ENCODE results near the gene TCF7L1.
A peak's percentile ranks its signal among the peaks of the same experiment; 100 is the strongest.
"Not testable (repeated sequence)": the region's sequence is repeated elsewhere in the genome, so short reads cannot be mapped to it uniquely, and the experiment has no call there.

Gene TCF7L1

GRCh38 chr2:85326406-85327159 is 193.4 kb downstream of the TCF7L1 start:
- no peak for DNase-seq

GRCh38 chr2:85327160-85327821 is 194.1 kb downstream of the TCF7L1 start:
- peak; percentile 40 for DNase-seq

- peak; percentile 92 for DNase-seq
Measured at GRCh38 chr2:85327822-85328617, 194.8 kb downstream of the TCF7L1 start, which contains the start of gene TGOLN2. Gene TGOLN2, minus strand, starts transcription at chr2:85327989. Its CDS starts 27 bp downstream, at chr2:85327962.

- DNase-seq: no peak
Measured at GRCh38 chr2:85329181-85329651, 196.0 kb downstream of the TCF7L1 start.

DNA sequence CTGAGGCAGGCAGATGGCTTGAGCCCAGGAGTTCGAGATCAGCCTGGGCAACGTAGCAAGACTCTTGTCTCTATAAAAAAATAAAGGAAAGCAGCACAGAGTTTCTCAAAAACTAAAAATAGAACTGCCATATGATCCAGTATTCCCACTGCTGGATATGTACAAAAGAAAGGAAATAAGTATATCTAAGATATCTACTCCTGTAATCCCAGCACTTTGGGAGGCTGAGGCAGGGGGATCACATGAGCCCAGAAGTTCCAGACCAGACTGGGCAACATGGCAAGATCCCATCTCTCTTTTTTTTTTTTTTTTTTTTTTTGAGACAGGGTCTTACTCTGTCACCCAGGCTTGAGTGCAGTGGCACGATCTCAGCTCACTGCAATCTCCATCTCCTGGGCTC is 196.5 kb downstream of the TCF7L1 start:
- DNase-seq: not testable (repeated sequence)

- no peak for DNase-seq
Measured at GRCh38 chr2:85330839-85331636, 197.8 kb downstream of the TCF7L1 start.

DNA sequence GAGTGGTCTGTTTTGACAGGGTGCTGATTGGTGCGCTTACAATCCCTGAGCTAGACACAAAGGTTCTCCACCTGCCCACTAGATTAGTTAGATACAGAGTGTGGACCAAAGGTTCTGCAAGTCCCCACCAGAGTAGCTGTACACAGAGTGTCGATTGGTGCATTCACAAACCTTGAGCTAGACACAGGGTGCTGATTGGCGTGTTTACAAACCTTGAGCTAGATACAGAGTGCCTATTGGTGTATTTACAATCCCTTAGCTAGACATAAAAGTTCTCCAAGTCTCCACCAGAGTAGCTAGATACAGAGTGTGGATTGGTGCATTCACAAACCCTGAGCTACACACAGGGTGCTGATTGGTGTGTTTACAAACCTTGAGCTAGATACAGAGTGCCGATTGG is 200.7 kb downstream of the TCF7L1 start:
- DNase-seq: not testable (repeated sequence)

DNA sequence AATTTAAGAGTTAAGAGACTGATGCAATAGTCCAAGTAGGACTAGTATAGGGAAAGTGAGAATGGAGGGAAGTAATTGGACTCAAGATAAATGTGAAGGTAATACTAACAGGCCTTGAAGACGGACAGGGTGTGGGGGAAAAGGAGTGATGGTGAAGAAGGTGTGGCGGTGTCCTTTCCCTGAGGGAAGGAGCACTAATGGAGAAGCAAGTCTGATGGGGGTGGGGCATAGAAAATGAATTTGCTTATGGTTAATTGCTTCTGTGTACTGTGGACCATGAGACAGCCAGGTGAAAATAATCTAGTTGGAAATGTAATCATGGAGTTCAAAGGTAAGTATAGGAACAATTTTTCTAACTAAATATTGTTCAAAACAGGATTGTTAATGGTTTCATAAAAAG is 201.7 kb downstream of the TCF7L1 start:
- no peak for DNase-seq

DNA sequence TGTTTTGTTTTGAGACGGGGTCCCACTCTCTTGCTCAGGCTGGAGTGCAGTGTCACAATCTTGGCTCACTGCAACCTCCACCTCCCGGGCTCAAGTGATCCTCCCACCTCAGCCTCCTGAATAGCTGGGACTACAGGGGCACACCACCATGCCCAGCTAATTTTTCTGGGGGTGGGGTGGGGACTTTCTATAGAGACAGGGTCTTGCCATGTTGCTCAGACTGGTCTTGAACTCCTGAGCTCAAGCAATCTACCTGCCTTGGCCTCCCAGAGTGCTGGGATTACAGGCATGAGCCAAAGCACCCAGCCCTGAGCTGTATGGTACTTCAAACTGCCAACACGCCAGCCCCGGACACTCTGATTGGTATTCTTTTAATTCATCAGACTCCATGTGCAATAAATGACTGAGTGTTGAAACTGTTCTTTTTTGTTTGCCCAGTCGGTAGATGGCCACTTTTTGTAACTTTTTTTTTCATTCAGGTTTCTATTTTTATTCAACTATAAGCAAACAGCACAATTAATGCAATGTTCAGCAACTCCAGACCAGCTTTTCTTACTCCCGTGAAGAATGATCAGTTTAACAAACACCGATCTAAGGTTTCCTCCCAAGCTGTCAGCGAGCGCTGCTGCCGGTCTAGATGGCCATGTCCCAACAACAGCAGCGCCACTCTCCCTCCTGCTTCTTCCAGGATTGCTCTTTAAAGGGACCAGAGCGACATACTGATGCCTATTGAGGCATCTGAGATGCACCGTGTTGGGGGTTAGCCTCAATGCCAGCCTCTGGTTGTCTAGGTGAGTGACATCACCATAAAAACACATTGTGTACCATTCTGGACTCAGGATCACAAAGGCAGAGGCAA is 207.1 kb downstream of the TCF7L1 start:
- DNase-seq: no peak

GRCh38 chr2:85341269-85342029 is 208.3 kb downstream of the TCF7L1 start:
- no peak for DNase-seq

- DNase-seq: no peak
Measured at GRCh38 chr2:85342156-85342555, 209.0 kb downstream of the TCF7L1 start.

DNA sequence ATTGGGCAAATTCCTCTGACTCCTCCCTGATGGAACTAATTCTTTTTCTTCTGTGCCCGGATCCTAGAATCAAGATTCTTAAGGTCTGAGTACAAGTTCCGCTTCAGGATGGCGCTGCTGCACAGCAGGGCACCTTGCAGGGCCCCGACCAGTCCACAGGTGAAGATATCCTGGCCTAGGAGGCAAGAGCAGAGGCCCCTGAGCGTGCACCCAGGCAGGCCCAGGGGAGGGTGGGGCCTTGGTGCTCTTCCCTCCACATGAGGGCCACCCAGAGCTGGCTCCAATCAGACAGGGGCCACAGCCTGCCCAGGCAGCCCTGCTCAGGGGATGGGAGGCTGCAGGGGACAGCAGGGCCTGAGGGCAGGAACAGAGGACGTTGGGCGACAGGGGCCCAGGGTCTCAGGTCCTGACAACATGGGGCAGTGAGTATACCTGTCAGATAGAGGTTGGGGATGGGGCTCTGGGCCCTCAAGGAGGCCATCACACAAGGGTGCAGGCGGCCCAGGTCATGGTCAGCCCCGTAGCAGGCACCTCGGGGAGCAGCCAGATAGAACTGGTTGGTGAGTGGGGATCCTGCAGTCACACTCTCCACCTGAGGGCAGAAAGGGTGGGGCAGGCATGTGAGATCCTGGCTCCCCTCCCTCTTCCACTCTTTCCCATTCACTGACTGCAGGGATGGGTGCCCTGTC is 210.2 kb downstream of the TCF7L1 start:
- not testable (repeated sequence) for DNase-seq

- no peak for DNase-seq
Measured at GRCh38 chr2:85344356-85344954, 211.3 kb downstream of the TCF7L1 start.

GRCh38 chr2:85347599-85347998 is 214.4 kb downstream of the TCF7L1 start:
- no peak for DNase-seq

DNA sequence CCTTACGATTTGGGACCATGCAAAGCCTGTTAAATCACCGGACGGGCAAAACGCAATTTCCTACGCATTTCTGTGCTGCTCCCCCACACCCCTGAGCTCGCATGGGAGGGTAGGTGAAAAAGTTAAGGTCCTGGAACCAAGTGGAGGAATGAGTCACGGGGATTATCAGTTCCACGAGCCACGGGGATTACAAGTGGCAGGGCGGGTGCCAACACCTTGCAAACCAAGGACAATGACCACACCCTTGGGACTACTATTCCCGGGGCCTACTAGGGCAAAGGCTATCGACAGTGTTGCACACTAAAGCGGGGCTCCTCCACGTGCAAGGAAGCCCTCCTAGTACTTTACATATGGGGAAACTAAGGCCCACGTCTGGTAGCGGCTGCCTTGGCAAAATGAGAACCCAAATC is 220.7 kb downstream of the TCF7L1 start:
- DNase-seq: no peak

- peak; percentile 100 for DNase-seq
Measured at GRCh38 chr2:85354286-85355072, 221.3 kb downstream of the TCF7L1 start, which contains the start of the genes ELMOD3 and RETSAT. Gene ELMOD3, plus strand, starts transcription at chr2:85354769. Its CDS starts 2,430 bp downstream, at chr2:85357199. Gene RETSAT, minus strand, starts transcription at chr2:85354528. Its CDS starts 21 bp downstream, at chr2:85354507.

- no peak for DNase-seq
Measured at GRCh38 chr2:85355073-85355410, 221.8 kb downstream of the TCF7L1 start.

- DNase-seq: no peak
Measured at GRCh38 chr2:85355521-85355920, 222.3 kb downstream of the TCF7L1 start.
